HG03103 (cell line): ENCODE data around the gene RMI2.
A peak's percentile ranks its signal among the peaks of the same experiment; 100 is the strongest.

ENCODE experiments used
- ATAC-seq: cut with Tn5 transposase; IDR thresholded peaks from one replicate; pipeline ENCODE4 v1.9.1; 2021; ENCODE audit warnings: low read depth; ENCODE audit not compliant: unreplicated experiment

Gene RMI2

GRCh38 chr16:11327277-11328171, 17.7 kb upstream of the RMI2 start:
- ATAC-seq = no peak

- ATAC-seq = peak; percentile 73
Observed at GRCh38 chr16:11328172-11329070, 16.8 kb upstream of the RMI2 start.

GRCh38 chr16:11329071-11329491, 16.2 kb upstream of the RMI2 start:
- ATAC-seq = peak; percentile 24

GRCh38 chr16:11329891-11330290, 15.4 kb upstream of the RMI2 start:
- no peak for ATAC-seq

- no peak for ATAC-seq
Observed at GRCh38 chr16:11330526-11331237, 14.6 kb upstream of the RMI2 start.

GRCh38 chr16:11331967-11332366, 13.3 kb upstream of the RMI2 start:
- ATAC-seq = no peak

GRCh38 chr16:11333010-11333409, 12.2 kb upstream of the RMI2 start:
- no peak for ATAC-seq

- no peak for ATAC-seq
Observed at GRCh38 chr16:11333702-11334101, 11.6 kb upstream of the RMI2 start.

GRCh38 chr16:11334831-11335404, 10.3 kb upstream of the RMI2 start:
- no peak for ATAC-seq

GRCh38 chr16:11339075-11339474, 6.2 kb upstream of the RMI2 start:
- no peak for ATAC-seq

- no peak for ATAC-seq
Observed at GRCh38 chr16:11340710-11341109, 4.5 kb upstream of the RMI2 start.

GRCh38 chr16:11341371-11341770, 3.9 kb upstream of the RMI2 start:
- ATAC-seq = no peak

- ATAC-seq = no peak
Observed at GRCh38 chr16:11342021-11342855, 3.0 kb upstream of the RMI2 start.

GRCh38 chr16:11346700-11347319, 1.6 kb downstream of the RMI2 start:
- ATAC-seq = no peak

- ATAC-seq = no peak
Observed at GRCh38 chr16:11347831-11348230, 2.6 kb downstream of the RMI2 start.

GRCh38 chr16:11348737-11349598, 3.7 kb downstream of the RMI2 start:
- ATAC-seq = no peak

- ATAC-seq = no peak
Observed at GRCh38 chr16:11349599-11350276, 4.5 kb downstream of the RMI2 start.

- no peak for ATAC-seq
Observed at GRCh38 chr16:11350519-11350918, 5.3 kb downstream of the RMI2 start.
